NOMO-1 treated with dmso at 0.1 percent for 144 hours (cell line): ENCODE results near the gene YES1.
"Not testable (repeated sequence)": the region's sequence is repeated elsewhere in the genome, so short reads cannot be mapped to it uniquely, and the experiment has no call there.

Experiments
- DNase-seq: peaks from one replicate; lab custom pipeline; 2025; ENCODE audit not compliant: unreplicated experiment; lab: John Stamatoyannopoulos, UW

YES1 gene

DNA sequence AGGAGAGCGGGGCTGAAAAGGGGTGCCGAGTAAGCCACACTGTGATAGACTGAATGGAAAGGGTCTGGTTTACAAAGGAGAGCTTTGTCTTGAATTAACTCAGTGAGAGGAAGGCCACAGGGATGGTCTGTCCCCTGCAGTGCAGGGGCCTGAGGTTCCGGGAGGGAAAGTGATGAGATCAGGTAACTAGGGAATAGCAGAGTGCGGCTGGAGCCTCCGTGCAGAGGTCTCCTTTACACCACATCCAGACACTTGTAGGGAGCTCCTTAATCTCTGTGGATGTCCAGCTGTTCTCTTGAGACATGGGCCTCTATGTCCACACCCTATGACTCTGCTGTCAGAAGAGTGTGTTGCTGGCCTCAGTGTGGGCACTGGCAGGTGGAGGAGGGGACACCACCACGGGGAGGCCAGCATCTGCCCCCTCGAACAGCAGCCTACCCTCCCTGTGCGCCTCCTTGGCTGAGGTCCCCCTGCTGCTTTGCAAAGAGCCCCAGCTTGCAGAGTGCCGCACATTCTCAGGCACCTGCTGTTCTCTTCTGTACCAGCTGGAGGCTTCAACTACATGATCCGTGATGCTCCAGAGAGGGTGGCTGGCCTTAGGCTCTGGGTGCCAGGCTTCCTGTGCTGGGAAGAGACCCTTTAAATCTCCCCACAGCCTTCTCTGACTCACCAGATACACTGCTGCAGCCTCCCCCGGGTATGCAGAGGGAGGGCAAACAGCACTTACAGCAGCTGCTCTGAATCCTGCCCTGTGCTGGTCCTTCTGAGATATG, 125.5 kb downstream of the YES1 start:
- DNase-seq = no peak

DNA sequence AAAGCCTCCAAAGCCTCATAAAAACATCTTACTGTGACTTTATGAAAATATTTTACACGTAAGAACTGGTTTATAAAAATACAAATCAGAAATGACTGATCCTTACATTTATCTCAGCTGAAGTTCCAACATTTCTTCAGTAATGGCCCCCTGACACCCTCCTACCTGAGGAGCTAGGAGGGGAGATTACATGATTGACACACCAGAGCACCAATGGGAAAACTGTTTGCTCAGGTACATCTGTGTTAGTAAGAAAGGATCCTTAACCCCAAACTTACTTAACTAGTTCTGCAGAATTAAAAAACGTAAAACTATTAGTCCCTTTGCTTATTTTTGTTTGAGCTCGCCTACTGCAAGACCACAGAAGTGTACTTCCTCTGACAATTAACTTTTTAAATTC, 126.6 kb downstream of the YES1 start:
- DNase-seq = no peak

DNA sequence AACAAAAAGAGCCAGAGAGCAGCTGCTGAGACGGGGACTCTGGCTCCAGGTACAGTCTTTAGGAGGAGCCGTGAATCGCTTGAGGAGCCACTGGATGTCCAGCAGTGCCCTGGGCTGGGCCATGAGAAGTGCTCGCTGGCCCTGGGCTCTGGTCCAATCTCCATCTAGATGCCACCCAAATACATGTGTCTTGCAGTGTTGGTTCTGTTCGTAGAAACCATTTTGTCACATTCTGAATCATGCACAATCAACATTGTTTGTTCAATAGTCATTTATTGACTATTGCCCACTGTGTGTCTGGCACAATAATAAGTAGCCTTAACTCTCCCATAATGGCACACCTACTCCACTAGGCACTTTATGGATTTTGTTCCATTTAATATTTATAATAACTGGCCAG, 128.5 kb downstream of the YES1 start:
- no peak for DNase-seq

DNA sequence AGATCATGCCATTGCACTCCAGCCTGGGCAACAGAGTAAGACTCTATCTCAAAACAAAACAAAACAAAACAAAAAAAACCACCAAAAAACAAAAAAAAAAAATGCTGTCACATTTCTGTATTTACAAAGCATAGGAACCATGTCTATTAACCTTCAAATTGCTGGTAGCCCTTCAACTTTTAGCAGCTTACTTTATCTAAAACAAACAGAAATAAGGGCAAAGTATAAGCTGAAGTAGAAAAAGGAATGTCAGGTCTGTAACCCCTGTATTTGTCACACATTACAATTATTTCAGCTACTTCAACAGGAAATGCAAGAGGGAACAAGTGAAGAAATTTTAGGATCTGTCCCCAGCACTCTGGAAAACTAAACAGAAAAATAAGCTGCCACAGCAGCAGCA, 129.2 kb downstream of the YES1 start:
- DNase-seq = no peak

DNA sequence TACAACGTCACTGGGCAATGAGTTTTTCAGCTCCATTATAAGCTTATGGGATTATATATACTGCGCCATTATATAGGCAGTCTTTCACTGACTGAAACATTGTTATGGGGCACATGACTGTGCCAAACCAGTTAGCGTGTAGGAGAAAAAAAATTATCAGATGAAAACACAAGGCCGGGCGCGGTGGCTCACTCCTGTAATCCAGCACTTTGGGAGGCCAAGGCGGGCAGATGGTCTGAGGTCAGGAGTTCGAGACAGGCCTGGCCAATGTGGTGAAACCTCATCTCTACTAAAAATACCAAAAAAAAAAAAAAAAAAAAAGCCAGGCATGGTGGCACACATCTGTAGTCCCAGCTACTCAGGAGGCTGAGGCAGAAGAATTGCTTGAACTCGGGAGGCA, 129.6 kb downstream of the YES1 start:
- DNase-seq = not testable (repeated sequence)

DNA sequence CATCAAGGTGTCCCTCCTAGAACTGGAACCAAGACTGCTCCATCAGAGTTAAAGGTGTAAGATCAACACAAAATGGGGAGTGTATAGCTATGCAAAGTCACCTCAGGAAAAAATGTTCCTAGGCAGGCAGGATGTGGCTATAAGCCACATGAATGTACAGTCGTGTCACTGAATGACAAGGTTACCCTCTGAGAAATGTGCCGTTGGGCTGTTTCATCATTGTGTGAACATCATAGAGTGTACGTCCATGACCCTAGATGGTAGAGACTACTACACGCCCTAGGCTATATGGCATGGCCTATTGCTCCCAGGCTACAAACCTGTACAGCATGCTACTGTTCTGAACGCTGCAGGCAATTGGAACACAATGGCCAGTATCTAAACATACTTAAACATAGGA, 130.1 kb downstream of the YES1 start:
- DNase-seq = no peak

DNA sequence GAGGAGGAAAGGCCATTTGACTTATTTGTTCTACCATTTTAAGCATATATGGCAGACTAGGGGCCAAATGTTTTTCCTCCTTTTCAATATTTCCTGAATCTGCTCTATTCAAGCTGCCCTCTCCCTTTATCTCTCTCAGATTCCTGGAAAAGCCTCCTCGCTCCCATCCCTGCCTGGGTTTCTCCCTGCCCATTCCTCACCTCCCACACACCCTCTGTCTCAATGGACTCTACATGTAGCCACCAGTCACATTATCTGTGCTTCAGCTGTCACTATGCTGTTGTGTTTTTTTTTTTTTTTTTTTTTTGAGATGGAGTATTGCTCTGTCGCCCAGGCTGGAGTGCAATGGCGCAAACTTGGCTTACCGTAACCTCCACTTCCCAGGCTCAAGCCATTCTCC, 131.7 kb downstream of the YES1 start:
- no peak for DNase-seq

DNA sequence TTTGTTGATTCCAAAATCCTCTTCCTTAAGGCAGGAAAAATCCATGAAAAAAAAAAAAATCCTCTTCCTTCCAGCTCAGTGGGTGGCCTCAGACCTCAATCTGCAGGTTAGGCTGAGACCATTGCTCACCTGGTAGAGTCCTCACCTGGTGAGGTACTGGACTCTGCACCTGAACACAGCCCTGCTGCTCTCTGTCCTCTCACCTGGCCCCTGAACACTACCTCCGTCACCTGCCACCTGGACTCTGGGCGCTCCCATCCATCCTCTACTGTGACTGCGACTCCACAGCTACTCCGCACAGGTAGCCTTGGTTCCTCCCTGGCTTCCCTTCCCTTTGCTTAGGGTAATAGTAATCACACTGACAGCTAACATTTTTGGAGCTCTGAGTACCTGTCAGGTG, 132.5 kb downstream of the YES1 start:
- no peak for DNase-seq

DNA sequence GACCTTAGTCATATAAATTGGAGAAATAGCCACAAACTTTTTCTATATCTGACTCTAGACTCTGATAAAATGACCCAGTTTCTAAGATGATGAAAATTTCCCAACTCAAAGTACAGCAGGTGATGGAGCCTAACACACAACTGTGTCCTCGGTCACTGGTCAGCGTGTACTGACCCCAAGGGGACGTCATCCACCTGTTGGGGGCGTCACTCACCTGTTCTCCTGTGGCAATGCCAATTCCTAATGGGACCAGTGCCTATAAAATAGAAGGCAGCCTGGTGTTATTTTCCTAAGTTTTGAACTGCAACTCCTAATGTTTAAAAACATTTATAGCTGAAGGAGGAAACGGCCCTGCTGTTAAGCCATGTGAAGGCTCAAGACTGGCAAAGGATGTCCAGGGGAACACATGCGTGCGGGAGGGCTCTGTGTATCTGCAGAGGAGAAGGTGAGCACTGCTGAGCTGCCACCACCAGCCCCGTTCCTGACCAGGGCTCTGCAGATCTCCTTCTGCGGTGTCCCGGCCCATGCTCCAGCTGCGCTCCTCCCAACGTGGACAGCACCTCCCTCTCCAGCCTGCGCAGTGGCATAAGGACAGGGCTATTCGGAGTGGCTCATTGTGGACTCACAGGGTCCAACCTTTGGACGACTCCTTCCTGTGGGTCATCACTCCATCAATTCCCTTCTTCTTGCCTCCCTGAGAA, 133.4 kb downstream of the YES1 start:
- no peak for DNase-seq

DNA sequence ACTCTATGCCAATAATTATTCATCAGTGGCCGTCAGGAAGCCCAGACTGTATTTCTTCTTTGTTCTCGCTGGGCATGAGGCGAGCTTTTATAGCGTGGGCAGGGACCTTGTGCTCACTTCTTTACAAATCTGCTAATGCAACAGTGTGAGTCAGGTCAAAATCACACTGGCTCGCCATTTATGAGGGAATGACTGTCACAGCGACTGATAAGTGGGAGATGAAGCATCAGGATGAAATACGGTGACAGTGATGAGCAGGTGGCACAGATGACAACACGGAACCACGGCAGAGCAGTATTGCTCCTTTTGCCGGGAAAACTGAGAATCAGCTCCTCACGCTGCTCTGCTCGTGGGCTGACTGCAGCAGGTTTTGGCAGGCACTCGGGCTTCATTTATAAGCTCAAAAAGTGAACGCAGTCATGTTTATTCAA, 134.1 kb downstream of the YES1 start:
- no peak for DNase-seq

DNA sequence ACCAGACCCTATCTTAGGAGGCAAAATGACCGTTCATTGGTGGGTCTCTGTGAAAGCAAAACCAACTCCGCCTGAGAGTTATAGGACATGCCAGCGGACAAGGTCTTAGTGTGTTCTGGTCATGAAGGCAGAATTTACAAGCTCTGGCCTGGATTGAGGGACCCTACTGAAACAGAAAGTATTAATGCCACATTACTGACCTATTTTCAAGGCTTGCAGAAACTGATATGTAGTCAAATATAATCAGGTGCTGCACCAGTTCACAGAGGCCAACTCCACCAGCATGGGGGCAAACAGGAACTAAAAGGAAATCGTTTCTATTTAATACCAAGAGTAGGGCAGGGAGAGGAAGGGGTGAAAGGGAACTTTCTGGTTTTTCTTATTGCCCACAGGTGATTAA, 134.9 kb downstream of the YES1 start:
- no peak for DNase-seq

DNA sequence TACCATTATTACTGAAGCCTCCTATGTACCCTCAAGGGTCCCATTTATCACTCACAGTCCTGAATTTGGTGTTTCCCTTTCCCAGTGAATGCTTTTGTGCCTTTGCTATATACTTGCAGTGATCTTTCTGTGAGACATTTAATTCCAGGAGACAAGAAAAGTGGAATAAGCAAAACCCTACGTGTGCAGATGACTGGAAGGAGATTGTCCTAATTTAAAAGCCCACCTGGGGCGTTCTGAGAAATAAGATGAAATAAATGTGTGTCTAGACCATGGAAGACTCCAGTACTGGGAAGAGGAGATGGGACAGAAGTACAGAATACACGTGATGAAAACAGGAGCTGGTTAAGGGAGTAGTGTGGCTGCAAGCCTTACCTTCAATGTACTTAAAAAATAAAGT, 135.3 kb downstream of the YES1 start:
- DNase-seq = no peak

DNA sequence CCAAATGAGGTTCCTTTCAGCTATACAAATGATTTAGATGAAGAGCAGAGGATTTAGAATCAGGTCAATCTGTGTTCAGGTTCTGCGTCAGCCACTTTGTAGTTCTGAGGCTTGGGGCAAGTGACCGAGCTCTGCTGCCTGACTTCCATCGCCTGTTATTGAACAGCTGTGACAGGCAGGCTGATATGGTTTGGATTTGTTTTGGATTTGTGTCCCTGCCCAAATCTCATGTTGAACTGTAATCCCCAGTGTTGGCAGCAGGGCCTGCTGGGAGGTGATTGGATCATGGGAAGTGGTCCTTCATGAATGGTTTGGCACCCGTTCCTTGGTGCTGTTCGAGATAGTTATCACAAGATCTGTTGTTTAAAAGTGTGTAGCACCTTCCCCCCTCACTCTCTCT, 136.0 kb downstream of the YES1 start:
- DNase-seq = no peak

DNA sequence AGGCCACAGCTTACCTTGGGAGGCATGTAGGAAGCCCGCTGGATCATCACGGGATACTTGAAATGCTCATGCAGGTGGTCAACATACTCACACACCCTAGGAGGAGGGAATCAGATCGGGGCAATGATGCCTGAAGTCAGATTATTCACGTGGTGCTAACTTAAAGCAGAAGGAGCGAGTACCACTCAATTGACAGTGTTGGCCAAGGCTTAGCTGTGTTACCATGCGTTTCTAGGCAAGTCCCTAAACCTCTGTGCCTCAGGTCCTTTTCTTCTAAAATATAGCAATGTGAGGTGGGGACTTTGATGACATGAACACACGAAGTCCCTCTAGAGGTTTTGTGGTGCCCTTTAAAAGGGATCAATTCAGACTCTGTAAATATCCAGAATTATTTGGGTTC, 136.7 kb downstream of the YES1 start:
- no peak for DNase-seq

DNA sequence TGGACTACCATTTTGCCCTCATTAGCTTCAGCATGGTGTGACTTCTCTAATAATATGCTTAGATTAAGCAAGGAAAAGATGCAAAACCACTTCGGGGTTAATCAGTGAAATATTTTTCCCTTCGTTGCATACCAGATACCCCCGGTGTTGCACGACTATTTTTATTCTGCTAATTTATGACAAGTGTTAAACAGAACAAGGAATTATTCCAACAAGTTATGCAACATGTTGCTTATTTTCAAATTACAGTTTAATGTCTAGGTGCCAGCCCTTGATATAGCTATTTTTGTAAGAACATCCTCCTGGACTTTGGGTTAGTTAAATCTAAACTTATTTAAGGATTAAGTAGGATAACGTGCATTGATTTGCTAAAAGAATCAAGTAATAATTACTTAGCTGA, 138.3 kb downstream of the YES1 start:
- no peak for DNase-seq

DNA sequence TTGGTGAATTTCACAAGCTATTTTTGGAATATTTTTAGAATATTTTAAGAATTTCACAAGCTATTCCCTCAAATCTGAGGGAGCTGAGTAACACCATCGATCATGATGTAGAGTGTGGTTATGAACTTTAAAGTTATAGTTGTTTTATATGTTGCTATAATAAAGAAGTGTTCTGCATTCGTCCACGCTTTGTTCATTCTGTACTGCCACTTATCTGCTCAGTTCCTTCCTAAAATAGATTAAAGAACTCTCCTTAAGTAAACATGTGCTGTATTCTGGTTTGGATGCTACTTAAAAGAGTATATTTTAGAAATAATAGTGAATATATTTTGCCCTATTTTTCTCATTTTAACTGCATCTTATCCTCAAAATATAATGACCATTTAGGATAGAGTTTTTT, 138.7 kb downstream of the YES1 start:
- no peak for DNase-seq
